Vagina (tissue), 2 donors: ENCODE data around the gene ELMO1. TPM values are rescaled to one million over a fixed set of nuclear protein-coding genes. Genes with fewer than 3 reads are reported as not detected.
A peak's percentile ranks its signal among the peaks of the same experiment; 100 is the strongest.

Source experiments
- DNase-seq, 2 donors: peaks; one replicate each; pipeline ENCODE4 v3.0.0-alpha.2; 2017; ENCODE audit errors: extremely low spot score in 2 of 2
- H3K27ac ChIP-seq: fragments of 200-600 bp; sonication (generic); one replicate; pipeline ENCODE4 v1.5.1; 2019
- H3K27me3 ChIP-seq: fragments of 200-600 bp; sonication (generic); one replicate; pipeline ENCODE4 v1.5.1; 2019
- H3K36me3 ChIP-seq, 2 donors: fragments of 200-600 bp; sonication (generic); one replicate each; pipeline ENCODE4 v1.5.1; 2017 to 2019
- H3K4me1 ChIP-seq: fragments of 200-600 bp; sonication (generic); one replicate; pipeline ENCODE4 v1.5.1; 2019
- H3K4me3 ChIP-seq, 2 donors: fragments of 200-600 bp; sonication (generic); 1 replicate in 1 of 2; 2 replicates in 1 of 2; pipeline ENCODE4 v1.5.1; 2016 to 2019
- H3K9me3 ChIP-seq: fragments of 200-600 bp; sonication (generic); one replicate; pipeline ENCODE4 v1.5.1; 2019
- POLR2A ChIP-seq, 2 donors: fragments of 450-650 bp; IDR thresholded peaks; one replicate each; pipeline ENCODE4 v1.6.1; 2017; ENCODE audit warnings: antibody characterized with exemption in 2 of 2, mild to moderate bottlenecking in 2 of 2, moderate library complexity in 2 of 2
- POLR2AphosphoS5 ChIP-seq, 2 donors: sonication (generic); formaldehyde crosslinking; IDR thresholded peaks; one replicate each; pipeline ENCODE4 v1.9.0; 2017; ENCODE audit warnings: antibody characterized with exemption in 2 of 2, mild to moderate bottlenecking in 2 of 2, low read depth in 1 of 2; ENCODE audit not compliant: insufficient read depth in 1 of 2
- intact Hi-C: fragments of 100-400 bp; cut with DNase I; formaldehyde crosslinking; loops from one replicate; pipeline ENCODE4 v1.15.1; 2023
- total RNA-seq: library from RNA; depleted of rRNA; stranded (reverse); fragments of >200 nt; gene quantifications from one replicate; pipeline ENCODE4 v1.2.3, GENCODE V29; 2016
- TF ChIP-seq, protein P1 (sequence below), 3 experiments: fragments of 450-650 bp in 2 of 3; fragments of 200-600 bp in 1 of 3; sonication (generic) in 1 of 3; IDR thresholded peaks; one replicate each; pipeline ENCODE4 v1.5.1; 2017 to 2019; ENCODE audit warnings: antibody characterized with exemption in 3 of 3, mild to moderate bottlenecking in 2 of 3, moderate library complexity in 2 of 3

ELMO1 gene
- total RNA-seq, 1 donor from 2014 or later = 74.4 TPM

DNA sequence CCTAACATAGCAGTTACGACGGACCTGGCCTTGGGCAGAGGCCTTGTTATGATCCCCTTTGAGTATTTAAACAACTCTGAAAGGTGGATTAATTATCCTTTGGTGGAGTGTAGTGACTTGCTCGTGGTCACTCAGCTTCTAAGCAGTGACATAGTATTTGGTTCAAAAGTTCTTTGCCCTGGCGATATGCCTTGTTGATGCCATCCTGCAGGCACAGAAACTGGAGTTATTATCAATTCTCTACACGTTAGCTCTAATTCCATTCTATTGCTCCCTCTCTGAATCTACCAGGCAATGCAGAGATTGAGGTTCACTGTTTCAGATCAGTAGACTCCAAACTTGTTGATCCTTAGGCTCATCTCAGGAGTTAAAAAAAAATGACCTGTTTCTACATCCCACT lies 32.5 kb upstream of the ELMO1 start:
- H3K27me3 ChIP-seq = no peaks in the 10 kb centered on the region
- TF ChIP-seq POLR2A (IDR thresholded peaks at IDR 0.05) = no peak
- no peak for TF ChIP-seq POLR2AphosphoS5 (IDR thresholded peaks at IDR 0.05; ENCODE audit: insufficient read depth in 1 of 2, low read depth in 1 of 2)
- TF ChIP-seq, protein P1, sequence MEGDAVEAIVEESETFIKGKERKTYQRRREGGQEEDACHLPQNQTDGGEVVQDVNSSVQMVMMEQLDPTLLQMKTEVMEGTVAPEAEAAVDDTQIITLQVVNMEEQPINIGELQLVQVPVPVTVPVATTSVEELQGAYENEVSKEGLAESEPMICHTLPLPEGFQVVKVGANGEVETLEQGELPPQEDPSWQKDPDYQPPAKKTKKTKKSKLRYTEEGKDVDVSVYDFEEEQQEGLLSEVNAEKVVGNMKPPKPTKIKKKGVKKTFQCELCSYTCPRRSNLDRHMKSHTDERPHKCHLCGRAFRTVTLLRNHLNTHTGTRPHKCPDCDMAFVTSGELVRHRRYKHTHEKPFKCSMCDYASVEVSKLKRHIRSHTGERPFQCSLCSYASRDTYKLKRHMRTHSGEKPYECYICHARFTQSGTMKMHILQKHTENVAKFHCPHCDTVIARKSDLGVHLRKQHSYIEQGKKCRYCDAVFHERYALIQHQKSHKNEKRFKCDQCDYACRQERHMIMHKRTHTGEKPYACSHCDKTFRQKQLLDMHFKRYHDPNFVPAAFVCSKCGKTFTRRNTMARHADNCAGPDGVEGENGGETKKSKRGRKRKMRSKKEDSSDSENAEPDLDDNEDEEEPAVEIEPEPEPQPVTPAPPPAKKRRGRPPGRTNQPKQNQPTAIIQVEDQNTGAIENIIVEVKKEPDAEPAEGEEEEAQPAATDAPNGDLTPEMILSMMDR (IDR thresholded peaks at IDR 0.05) = no peak
- H3K4me3 ChIP-seq = no peak overlapping the region
- no peaks in the 10 kb centered on the region for H3K4me1 ChIP-seq
- no peaks in the 10 kb centered on the region for H3K36me3 ChIP-seq
- no peak overlapping the region for H3K27ac ChIP-seq
- no peaks in the 10 kb centered on the region for H3K9me3 ChIP-seq
- intact Hi-C loops = no loop called here
- no peak for DNase-seq

DNA sequence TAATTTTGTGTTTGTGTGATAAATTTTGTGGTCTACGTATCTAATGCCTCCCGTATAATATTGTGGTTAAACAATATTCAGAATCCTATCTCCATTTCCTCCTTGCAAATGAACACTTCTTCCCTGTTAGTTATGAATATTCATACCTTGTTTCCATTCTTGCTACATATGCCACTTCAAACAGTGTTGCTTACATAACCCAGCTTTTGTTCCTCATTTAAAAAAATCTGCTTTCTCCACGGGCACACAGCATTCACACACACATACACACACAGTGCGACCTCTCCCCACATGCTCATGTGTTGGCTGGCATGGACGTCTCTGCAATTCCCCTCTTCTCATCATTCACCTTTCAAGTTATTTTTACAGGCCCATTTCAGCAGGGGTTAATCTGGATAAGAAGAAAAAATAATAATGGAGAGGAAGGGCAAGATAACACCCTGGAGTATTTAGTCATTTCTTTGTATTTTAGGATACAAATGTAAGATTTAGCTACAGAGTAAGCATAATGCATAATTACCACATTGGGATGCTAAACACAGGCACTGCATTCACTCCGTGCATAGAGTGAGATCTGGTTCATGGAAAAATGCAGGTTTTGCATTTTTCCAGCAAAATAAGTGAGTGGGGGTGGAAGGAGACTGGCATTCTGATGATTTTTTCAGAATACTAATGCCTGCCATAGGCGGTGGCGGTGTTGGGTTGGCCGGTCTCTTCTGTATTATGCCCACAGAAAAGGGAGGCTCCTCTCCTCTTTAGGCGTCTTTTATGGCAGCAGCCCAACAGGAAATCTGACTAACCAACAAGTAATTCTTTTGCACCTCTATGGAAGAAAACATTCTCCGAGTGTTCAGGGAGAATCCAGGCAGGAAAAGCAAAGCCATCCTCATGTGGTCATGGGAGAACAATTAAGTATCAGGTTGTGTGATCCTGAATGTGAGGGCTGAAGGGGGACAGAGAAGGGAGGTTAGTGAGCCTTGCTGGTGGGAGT lies 31.7 kb upstream of the ELMO1 start:
- Histone ChIP-seq H3K36me3 (no peaks in the 10 kb centered on the region), H3K4me1 (no peaks in the 10 kb centered on the region), H3K4me3 (no peak overlapping the region), H3K9me3 (no peaks in the 10 kb centered on the region), H3K27me3 (no peaks in the 10 kb centered on the region), H3K27ac (no peak overlapping the region)
- no peak for DNase-seq
- TF ChIP-seq POLR2AphosphoS5 (IDR thresholded peaks at IDR 0.05; ENCODE audit: insufficient read depth in 1 of 2, low read depth in 1 of 2) = peak in 1 of 2 donors; percentile 22
- TF ChIP-seq, protein P1 (IDR thresholded peaks at IDR 0.05) = no peak
- peak in 1 of 2 donors; percentile 16 for TF ChIP-seq POLR2A (IDR thresholded peaks at IDR 0.05)
- intact Hi-C loops = no loop called here

DNA sequence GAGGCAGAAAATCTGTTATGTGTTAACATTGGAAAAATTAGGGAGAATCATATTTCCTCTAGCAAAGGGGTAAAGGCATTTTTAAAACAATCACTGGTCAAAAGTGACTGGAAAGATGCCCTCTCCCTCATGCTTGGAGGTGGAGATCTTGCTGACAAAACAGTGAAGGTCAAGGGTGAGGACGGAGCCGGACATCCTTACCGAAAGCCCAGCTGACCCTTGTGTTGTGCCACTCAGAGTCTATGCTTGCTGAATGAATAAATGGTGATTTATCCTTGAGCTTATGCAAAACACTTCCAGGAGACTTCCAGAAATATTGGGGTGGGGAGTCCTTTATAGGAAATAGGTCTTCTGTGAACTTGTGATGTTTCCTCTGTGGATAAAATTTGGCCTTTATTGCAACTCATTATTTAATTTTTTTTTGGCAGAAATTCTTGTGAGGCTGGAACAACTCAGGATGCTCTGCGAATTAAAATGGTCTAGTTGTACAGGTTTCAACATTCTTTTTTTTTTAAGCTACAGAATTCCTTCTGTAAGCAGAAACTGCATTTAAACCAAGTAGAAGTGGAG lies 28.3 kb upstream of the ELMO1 start:
- Histone ChIP-seq H3K27me3 (no peaks in the 10 kb centered on the region), H3K36me3 (no peaks in the 10 kb centered on the region), H3K9me3 (no peaks in the 10 kb centered on the region), H3K4me3 (no peak overlapping the region), H3K27ac (no peak overlapping the region), H3K4me1 (no peaks in the 10 kb centered on the region)
- TF ChIP-seq, protein P1 (IDR thresholded peaks at IDR 0.05) = no peak
- TF ChIP-seq POLR2AphosphoS5 (IDR thresholded peaks at IDR 0.05; ENCODE audit: insufficient read depth in 1 of 2, low read depth in 1 of 2) (no peak), POLR2A (IDR thresholded peaks at IDR 0.05) (no peak)
- intact Hi-C loops = no loop called here
- no peak for DNase-seq

DNA sequence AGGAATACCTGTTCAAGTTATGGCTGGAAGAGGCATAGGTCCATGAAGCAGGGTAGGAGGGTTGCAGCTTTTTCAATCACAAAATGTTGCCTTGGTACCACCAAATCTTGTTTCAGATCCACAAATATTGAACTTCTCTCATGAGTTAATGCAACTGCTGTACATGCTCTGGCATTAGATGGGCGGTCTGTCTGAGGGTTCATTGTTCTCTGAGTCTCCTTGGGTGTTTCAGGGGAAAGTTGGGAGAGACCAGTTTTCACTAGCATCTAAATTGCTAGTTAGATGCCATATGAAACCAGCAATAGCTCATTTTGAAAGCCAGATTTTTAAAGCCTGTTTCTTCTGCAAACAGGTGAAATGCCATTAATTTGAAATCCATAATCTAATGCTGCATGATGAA lies 27.8 kb upstream of the ELMO1 start:
- H3K4me1 ChIP-seq = no peaks in the 10 kb centered on the region
- TF ChIP-seq, protein P1 (IDR thresholded peaks at IDR 0.05) = no peak
- no peak for TF ChIP-seq POLR2AphosphoS5 (IDR thresholded peaks at IDR 0.05; ENCODE audit: insufficient read depth in 1 of 2, low read depth in 1 of 2)
- no peak for TF ChIP-seq POLR2A (IDR thresholded peaks at IDR 0.05)
- intact Hi-C loops = no loop called here

More for the DNA sequence above, 27.8 kb upstream of the ELMO1 start:
- Histone ChIP-seq H3K4me3 (no peak overlapping the region), H3K27ac (no peak overlapping the region), H3K27me3 (no peaks in the 10 kb centered on the region), H3K9me3 (no peaks in the 10 kb centered on the region), H3K36me3 (no peaks in the 10 kb centered on the region)
- DNase-seq = no peak
